Mesangial cell (primary cell): Measurements from ENCODE around the gene AKAP14. TPM values are rescaled to one million over a fixed set of nuclear protein-coding genes. Genes with fewer than 3 reads are reported as not detected.

Experiments
- total RNA-seq: library from RNA; depleted of rRNA; stranded (reverse); fragments of >200 nt; gene quantifications from 2 replicates; pipeline ENCODE4 v1.2.3, GENCODE V29; 2015

Gene AKAP14
- total RNA-seq = not detected in 2 replicates

DNA sequence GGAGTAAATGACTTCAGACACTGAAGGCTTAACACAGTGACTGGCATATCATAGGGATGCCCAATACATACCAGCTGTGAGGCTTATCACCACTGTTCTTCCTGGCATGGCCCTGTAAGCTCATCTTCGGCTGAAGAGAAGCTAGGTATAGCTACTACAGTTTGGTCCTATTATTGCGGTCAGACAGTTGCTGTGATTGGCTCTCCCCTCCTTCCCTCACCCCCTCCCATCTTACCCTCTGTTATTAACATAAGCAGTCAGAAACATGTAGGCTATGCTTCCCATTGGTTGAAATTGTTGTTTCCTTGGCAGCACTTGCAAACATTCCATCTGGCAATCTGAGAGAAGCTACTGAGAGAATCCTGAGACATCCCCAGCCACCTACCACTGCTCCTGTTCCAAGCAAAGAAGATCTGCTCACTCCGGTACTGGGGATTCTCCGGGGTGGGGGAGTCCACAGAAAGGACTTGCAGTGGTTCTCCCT, at the start of gene AKAP14:
TSS of gene AKAP14 (plus strand) at position 51 of the 484 bp plus-strand sequence. CDS start 7,331 bp downstream, outside the sequence.

DNA sequence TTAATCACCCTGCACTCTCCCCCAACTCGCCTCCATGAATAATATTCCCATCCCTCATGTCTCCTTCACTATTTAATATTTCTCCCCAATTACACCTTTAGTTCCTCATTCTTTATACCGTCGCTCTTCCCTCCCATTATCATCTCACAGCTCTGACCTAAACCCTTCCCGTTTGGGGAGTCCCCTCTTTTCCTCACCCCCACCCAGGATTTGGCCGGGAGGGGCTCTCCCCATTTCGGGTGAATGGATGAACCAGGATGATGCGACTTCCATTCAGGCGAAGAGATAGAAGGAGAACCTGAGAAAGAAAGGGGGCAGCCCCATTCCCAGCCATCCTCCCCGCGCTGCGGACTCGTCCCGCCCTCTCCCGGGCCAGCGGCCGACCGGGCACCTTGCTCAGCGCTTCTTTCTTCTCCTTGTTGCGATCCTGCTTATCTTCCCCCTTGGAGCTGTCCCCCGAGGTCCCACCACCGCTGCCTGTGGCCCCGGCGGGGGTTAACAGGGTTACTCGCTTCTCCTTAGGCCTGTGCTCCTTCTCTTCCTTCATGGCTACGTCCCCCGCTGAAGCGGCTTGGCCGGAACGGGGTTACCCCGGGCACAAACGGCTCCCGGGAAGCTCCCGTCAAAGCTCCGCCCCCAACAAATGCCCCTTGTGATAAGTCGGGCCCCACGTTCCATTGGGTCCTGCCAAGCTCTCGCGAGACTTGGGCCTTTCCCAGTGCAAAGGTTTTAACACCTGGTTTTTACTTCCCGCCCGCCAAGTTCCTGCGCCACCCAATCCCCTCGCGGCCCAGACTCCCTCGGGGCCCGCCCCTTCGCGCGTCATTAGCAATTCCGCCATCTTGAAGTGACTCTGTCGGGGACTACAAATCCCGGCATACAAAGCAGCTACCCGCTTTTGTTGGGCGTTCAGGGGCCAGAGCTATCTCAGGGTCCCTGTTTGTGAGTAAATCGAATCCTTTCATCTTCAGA, 43.0 kb upstream of the AKAP14 start, which contains the start of gene UPF3B:
TSS of gene UPF3B (minus strand) at position 582 of the 972 bp plus-strand sequence. CDS start at position 547, 35 bp downstream.

DNA sequence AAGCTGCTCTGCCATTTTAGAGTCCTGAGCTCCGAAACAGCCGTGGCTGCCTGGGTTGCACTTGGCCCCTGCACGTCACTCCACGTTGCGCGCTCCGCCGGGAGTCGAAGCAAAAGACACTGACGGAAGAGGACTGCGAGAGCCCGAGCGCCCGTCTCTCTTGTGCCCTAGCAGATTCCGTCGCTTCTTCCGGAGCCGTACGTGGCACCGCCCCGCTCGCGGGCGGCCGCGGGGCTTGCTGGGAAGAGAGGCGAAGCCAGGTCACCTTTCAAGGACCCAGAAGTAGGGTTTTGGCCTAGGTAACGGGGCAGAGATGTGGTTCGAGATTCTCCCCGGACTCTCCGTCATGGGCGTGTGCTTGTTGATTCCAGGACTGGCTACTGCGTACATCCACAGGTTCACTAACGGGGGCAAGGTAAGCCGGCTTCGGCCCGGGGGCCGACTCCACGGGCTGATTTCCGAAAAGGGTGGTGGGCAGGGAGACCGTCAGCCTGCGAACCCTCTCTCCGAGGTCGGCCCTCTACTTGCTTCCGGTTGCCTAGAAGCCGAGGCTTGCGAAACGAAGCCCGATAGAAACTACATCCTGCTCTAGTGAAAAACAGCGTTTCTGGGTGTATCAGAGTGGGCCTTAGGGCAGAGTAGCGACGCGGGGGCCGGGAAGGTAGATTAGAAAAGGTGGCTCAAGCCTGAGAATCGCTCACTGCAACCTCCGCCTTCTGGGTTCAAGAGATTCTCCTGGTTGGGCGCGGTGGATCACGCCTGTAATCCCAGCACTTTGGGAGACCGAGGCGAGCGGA, 23.9 kb upstream of the AKAP14 start, which contains the start of the genes NDUFA1 and RNF113A:
TSS of gene NDUFA1 (plus strand) at position 234 of the 797 bp plus-strand sequence. CDS start at position 314, 80 bp downstream.
TSS of gene RNF113A (minus strand) at position 135 of the 797 bp plus-strand sequence. CDS start at position 15, 120 bp downstream.

GRCh38 chrX:119943185-119943988, 47.7 kb downstream of the AKAP14 start, which contains the start of gene NKAP:
Gene NKAP, minus strand, starts transcription at chrX:119943751. Its CDS starts 146 bp downstream, at chrX:119943605.

Other genes starting within 250 kb of the AKAP14 start
- gene SEPTIN6, start 202.7 kb upstream of the AKAP14 start, total RNA-seq = 28.7 and 45.1 TPM in 2 replicates
- 0.38 TPM in 1 of 2 replicates, not detected in the other for gene SOWAHD, start 137.3 kb upstream of the AKAP14 start, total RNA-seq
- gene RPL39, start 104.3 kb upstream of the AKAP14 start, total RNA-seq = 2,602 and 2,975 TPM in 2 replicates
- gene UPF3B, start 42.9 kb upstream of the AKAP14 start, total RNA-seq = 0.76 and 0.98 TPM in 2 replicates
- gene RNF113A, start 24.2 kb upstream of the AKAP14 start, total RNA-seq = 7.7 and 12.9 TPM in 2 replicates
- gene NDUFA1, start 24.1 kb upstream of the AKAP14 start, total RNA-seq = 18.9 and 23.2 TPM in 2 replicates
- gene NKAP, start 47.9 kb downstream of the AKAP14 start, total RNA-seq = 2.9 and 3.4 TPM in 2 replicates
- not detected in 2 replicates for gene RHOXF2B, start 181.8 kb downstream of the AKAP14 start, total RNA-seq
- not detected in 2 replicates for gene RHOXF1, start 220.0 kb downstream of the AKAP14 start, total RNA-seq